Loucy (cell line): ENCODE results near the gene TFAM.

Source experiments
- H2AFZ ChIP-seq: fragments of 200-600 bp; sonication (generic); 2 replicates; pipeline ENCODE4 v1.6.0; 2016; ENCODE audit warnings: antibody characterized with exemption, mild to moderate bottlenecking, low read length, moderate library complexity
- H3F3A ChIP-seq: fragments of 200-600 bp; 2 replicates; pipeline ENCODE4 v1.6.0; 2016; ENCODE audit warnings: antibody characterized with exemption, low read depth, mild to moderate bottlenecking
- H3K27me3 ChIP-seq: fragments of 200-600 bp; sonication (generic); 2 replicates; pipeline ENCODE4 v1.6.1; 2014; ENCODE audit warnings: low read length, mild to moderate bottlenecking; ENCODE audit not compliant: insufficient read depth, poor library complexity, severe bottlenecking
- H3K36me3 ChIP-seq: fragments of 200-600 bp; sonication (generic); 2 replicates; pipeline ENCODE4 v1.6.1; 2016; ENCODE audit warnings: low read length; ENCODE audit not compliant: insufficient read depth
- H3K4me1 ChIP-seq: fragments of 200-600 bp; sonication (generic); 2 replicates; pipeline ENCODE4 v1.5.1; 2014; ENCODE audit warnings: low read length, mild to moderate bottlenecking; ENCODE audit not compliant: insufficient read depth, poor library complexity, severe bottlenecking
- H3K4me2 ChIP-seq: fragments of 200-600 bp; sonication (generic); 2 replicates; pipeline ENCODE4 v1.6.0; 2014; ENCODE audit warnings: antibody characterized with exemption, low read length, low read depth, mild to moderate bottlenecking; ENCODE audit not compliant: poor library complexity, severe bottlenecking
- H3K4me3 ChIP-seq: fragments of 200-600 bp; sonication (generic); 2 replicates; pipeline ENCODE4 v1.5.1; 2014; ENCODE audit warnings: low read length, mild to moderate bottlenecking, mixed read lengths; ENCODE audit not compliant: poor library complexity, severe bottlenecking
- H3K79me2 ChIP-seq: fragments of 200-600 bp; sonication (generic); 2 replicates; pipeline ENCODE4 v1.6.1; 2014; ENCODE audit warnings: low read length; ENCODE audit not compliant: insufficient read depth
- H3K9ac ChIP-seq: fragments of 200-600 bp; sonication (generic); 2 replicates; pipeline ENCODE4 v1.6.0; 2014; ENCODE audit warnings: mild to moderate bottlenecking, low read depth, low read length, moderate library complexity; ENCODE audit not compliant: poor library complexity, severe bottlenecking
- H3K9me2 ChIP-seq: fragments of 200-600 bp; sonication (generic); replicated peaks from 2 replicates; pipeline ENCODE4 v1.6.1; 2016; ENCODE audit warnings: low read depth, low read length, mixed read lengths
- H3K9me3 ChIP-seq: fragments of 200-600 bp; sonication (generic); 2 replicates; pipeline ENCODE4 v1.6.1; 2014; ENCODE audit warnings: mild to moderate bottlenecking, antibody characterized with exemption, low read length, low read depth; ENCODE audit not compliant: insufficient read depth
- H4K20me1 ChIP-seq: fragments of 200-600 bp; sonication (generic); 2 replicates; pipeline ENCODE4 v1.6.0; 2014; ENCODE audit warnings: antibody characterized with exemption, low read length, mild to moderate bottlenecking; ENCODE audit not compliant: insufficient read depth, poor library complexity, severe bottlenecking
- EZH2phosphoT487 ChIP-seq: fragments of 200-600 bp; IDR thresholded peaks from 2 replicates; pipeline ENCODE4 v1.6.1; 2018; ENCODE audit warnings: antibody characterized with exemption, mild to moderate bottlenecking, moderate library complexity, borderline replicate concordance
- TF ChIP-seq, protein P1 (sequence below): fragments of 200-600 bp; sonication (generic); conservative IDR thresholded peaks from 2 replicates; pipeline ENCODE4 v1.5.1; 2014; ENCODE audit warnings: mild to moderate bottlenecking, antibody characterized with exemption, low read length

Gene TFAM

DNA sequence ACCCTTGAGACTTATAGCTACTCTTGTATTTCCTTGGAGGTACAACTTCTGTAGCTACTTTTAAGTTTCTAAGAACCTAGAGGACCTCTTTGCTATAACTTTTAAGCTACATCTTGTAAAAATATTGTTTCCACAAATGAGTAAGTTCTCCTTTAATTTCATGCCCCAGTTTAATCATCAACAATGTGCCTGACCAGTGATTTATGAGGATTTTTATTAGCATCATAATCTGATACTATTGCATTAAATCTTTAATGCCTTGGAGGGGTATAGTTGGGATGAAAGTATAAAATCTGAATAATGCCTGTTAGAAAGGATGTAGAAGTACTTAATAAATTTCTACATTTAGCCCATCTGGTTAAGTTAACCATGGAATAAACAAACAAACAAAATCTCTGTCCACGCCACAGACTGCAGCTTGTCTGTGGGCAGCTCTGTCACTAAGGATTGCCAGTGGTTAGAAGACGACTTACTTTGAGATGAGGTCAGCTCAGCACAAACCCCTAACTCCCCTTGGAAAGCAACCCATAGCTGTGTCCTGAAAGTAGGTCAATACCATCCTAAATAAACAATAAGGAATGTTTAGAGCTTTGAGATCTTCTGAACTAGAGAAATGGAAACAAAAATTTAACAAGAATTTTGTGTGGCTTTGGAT is 32.1 kb upstream of the TFAM start:
- Histone ChIP-seq H3K9me3 (no peaks in the 10 kb centered on the region), H3K27me3 (no peaks in the 10 kb centered on the region), H3K4me2 (no peak overlapping the region), H3K4me1 (no peaks in the 10 kb centered on the region), H3K9me2 (no peaks in the 10 kb centered on the region), H3K36me3 (no peaks in the 10 kb centered on the region), H3K4me3 (no peak overlapping the region), H2AFZ (no peak overlapping the region), H3F3A (no peaks in the 10 kb centered on the region), H3K9ac (no peak overlapping the region), H4K20me1 (peaks cover 3% of the 10 kb centered on the region), H3K79me2 (peaks cover 23% of the 10 kb centered on the region; the same call in 1 of the 2 replicates)
- TF ChIP-seq, protein P1, sequence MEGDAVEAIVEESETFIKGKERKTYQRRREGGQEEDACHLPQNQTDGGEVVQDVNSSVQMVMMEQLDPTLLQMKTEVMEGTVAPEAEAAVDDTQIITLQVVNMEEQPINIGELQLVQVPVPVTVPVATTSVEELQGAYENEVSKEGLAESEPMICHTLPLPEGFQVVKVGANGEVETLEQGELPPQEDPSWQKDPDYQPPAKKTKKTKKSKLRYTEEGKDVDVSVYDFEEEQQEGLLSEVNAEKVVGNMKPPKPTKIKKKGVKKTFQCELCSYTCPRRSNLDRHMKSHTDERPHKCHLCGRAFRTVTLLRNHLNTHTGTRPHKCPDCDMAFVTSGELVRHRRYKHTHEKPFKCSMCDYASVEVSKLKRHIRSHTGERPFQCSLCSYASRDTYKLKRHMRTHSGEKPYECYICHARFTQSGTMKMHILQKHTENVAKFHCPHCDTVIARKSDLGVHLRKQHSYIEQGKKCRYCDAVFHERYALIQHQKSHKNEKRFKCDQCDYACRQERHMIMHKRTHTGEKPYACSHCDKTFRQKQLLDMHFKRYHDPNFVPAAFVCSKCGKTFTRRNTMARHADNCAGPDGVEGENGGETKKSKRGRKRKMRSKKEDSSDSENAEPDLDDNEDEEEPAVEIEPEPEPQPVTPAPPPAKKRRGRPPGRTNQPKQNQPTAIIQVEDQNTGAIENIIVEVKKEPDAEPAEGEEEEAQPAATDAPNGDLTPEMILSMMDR, result no peak
- TF ChIP-seq EZH2phosphoT487, result no peak

DNA sequence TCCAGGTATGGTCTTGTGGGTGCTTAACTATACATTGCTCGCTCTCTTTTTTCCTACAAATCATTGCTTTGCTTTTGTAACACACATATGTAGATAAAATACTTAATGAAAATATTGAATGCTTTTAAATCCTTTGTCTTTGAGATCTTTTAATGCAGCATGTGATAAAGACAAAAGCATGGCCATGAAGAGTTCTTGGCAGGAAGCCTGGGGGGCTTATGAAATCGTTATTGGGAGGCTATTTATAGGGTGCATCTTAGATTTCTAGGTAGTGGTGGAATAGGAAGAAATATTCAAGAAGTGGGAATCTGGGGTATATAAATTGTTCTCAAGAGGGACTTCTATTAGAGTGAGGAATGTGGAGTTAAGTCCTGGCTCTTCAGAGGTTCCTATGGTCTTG is 28.5 kb upstream of the TFAM start:
- Histone ChIP-seq H3K9me3 (no peaks in the 10 kb centered on the region), H3K27me3 (no peaks in the 10 kb centered on the region), H3K36me3 (peaks cover 5% of the 10 kb centered on the region; the same call in 1 of the 2 replicates), H4K20me1 (peaks cover 15% of the 10 kb centered on the region), H2AFZ (no peak overlapping the region), H3K79me2 (peaks cover 13% of the 10 kb centered on the region; the same call in 1 of the 2 replicates), H3K9ac (no peak overlapping the region), H3K4me3 (no peak overlapping the region), H3F3A (no peaks in the 10 kb centered on the region), H3K4me1 (peaks cover 6% of the 10 kb centered on the region), H3K9me2 (no peaks in the 10 kb centered on the region), H3K4me2 (no peak overlapping the region)
- TF ChIP-seq, protein P1, result no peak
- TF ChIP-seq EZH2phosphoT487, result no peak

DNA sequence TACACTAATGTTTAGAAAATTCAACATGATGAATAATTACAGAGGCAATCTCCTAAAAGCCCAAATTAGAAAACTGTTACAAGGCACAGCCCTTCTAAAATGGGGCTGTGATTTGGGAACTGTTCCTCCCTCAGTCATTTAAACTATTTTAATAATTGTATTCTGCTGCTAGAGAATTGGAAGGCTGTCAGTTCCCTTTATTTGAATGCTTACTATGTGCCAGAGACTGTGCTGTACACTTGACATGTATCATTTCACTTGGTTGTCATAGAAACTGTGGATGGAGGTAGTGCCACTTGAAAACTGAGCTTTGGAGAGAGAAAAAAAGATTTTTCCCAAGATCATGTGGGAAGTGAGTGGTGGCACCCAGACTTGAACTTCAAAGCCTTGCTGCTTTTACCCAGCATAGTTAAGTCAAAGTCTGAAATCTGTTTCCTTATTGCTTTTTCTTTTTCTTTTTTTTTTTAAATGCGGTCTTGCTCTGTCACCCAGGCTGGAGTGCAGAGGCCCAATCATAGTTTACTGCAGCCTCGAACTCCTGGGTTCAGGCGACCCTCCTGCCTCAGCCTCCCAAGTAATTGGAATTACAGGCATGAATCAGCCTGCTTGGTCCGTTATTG is 26.8 kb upstream of the TFAM start:
- H3K9ac ChIP-seq, result no peak overlapping the region
- no peak overlapping the region for H3K4me3 ChIP-seq
- no peaks in the 10 kb centered on the region for H3K9me3 ChIP-seq
- H3K27me3 ChIP-seq, result no peaks in the 10 kb centered on the region
- H3K79me2 ChIP-seq, result no peaks in the 10 kb centered on the region; the same call in 1 of the 2 replicates
- no peak for TF ChIP-seq EZH2phosphoT487
- TF ChIP-seq, protein P1, result no peak
- H3K36me3 ChIP-seq, result peaks cover 9% of the 10 kb centered on the region; the same call in 1 of the 2 replicates
- no peak overlapping the region for H3K4me2 ChIP-seq
- H3K9me2 ChIP-seq, result no peaks in the 10 kb centered on the region
- no peaks in the 10 kb centered on the region for H3F3A ChIP-seq
- H2AFZ ChIP-seq, result no peak overlapping the region
- H4K20me1 ChIP-seq, result peaks cover 15% of the 10 kb centered on the region
- peaks cover 6% of the 10 kb centered on the region for H3K4me1 ChIP-seq
